Right lobe of liver (tissue), 6 donors: ENCODE results near the gene SRXN1. TPM values are rescaled to one million over a fixed set of nuclear protein-coding genes. Genes with fewer than 3 reads are reported as not detected.

Source experiments
- ATAC-seq, 4 donors: fragments of 200-7000 bp; cut with Tn5 transposase; one replicate each; pipeline ENCODE4 v1.9.1; 2020; ENCODE audit warnings: mild to moderate bottlenecking in 4 of 4, moderate library complexity in 4 of 4
- DNase-seq, 3 donors: peaks; one replicate each; pipeline ENCODE4 v3.0.0-alpha.2; 2020
- H3K27ac ChIP-seq, 3 donors: fragments of 200-600 bp; one replicate each; pipeline ENCODE4 v1.8.0; 2022
- H3K27me3 ChIP-seq, 2 donors: fragments of 200-600 bp; one replicate each; pipeline ENCODE4 v1.8.0; 2022
- H3K36me3 ChIP-seq, 4 donors: fragments of 200-600 bp; sonication (generic) in 1 of 4; one replicate each; pipeline versions ENCODE4 v1.5.1 to v1.8.0; 2017 to 2022; ENCODE audit warnings: control low read depth in 1 of 4
- H3K4me1 ChIP-seq, 4 donors: fragments of 200-600 bp; sonication (generic) in 1 of 4; one replicate each; pipeline versions ENCODE4 v1.5.1 to v1.8.0; 2017 to 2022; ENCODE audit warnings: control low read depth in 1 of 4
- H3K4me3 ChIP-seq, 3 donors: fragments of 200-600 bp; one replicate each; pipeline ENCODE4 v1.8.0; 2022
- H3K9me3 ChIP-seq, 4 donors: fragments of 200-600 bp; sonication (generic) in 1 of 4; one replicate each; pipeline versions ENCODE4 v1.5.1 to v1.8.0; 2017 to 2022; ENCODE audit warnings: control low read depth in 1 of 4
- POLR2A ChIP-seq: fragments of 450-650 bp; IDR thresholded peaks from one replicate; pipeline ENCODE4 v1.6.1; 2017; ENCODE audit warnings: antibody characterized with exemption, mild to moderate bottlenecking
- WGBS: methylation state at CpG from one replicate; pipeline ENCODE4 v1.1.6; 2018; ENCODE audit warnings: low coverage, low lambda C conversion rate; ENCODE audit not compliant: insufficient coverage; ENCODE audit errors: missing lambda C conversion rate; 5-methylcytosine and 5-hydroxymethylcytosine counted together
- intact Hi-C, 2 donors: fragments of 100-400 bp; cut with DNase I; formaldehyde crosslinking; loops; one replicate each; pipeline versions ENCODE4 v1.11.2 to v1.14.1; 2022
- total RNA-seq, 6 experiments: library from RNA; depleted of rRNA in 2 of 6; stranded (reverse); fragments of >200 nt in 2 of 6; fragmentation: NEBNext Ultra II Directional in 3 of 6; extraction: Animal tissue kit (Norgen Biotek cat#: 25700) in 3 of 6; gene quantifications; one replicate each; pipeline versions ENCODE4 v1.1.0 to v1.2.4, GENCODE V29; 2016 to 2023
- TF ChIP-seq, protein P1 (sequence below), 4 donors: fragments of 200-600 bp in 3 of 4; fragments of 450-650 bp in 1 of 4; IDR thresholded peaks; one replicate each; pipeline versions ENCODE4 v1.5.1 to v1.8.0; 2016 to 2022; ENCODE audit warnings: antibody characterized with exemption in 4 of 4, mild to moderate bottlenecking in 2 of 4
- donor health status: DM: no; HTN: yes; CAD: no.
- donor health status: DM: no; HTN: no; CAD: no.
- donor health status: DM: no; HTN: no; CAD: no.
- donor health status: DM: no; HTN: yes; CAD: no.
- donor health status: DM: no; HTN: yes; CAD: no.

The SRXN1 gene
- total RNA-seq, 6 experiments from 2014 or later = 14.4 to 166 (median 46.0) TPM

DNA sequence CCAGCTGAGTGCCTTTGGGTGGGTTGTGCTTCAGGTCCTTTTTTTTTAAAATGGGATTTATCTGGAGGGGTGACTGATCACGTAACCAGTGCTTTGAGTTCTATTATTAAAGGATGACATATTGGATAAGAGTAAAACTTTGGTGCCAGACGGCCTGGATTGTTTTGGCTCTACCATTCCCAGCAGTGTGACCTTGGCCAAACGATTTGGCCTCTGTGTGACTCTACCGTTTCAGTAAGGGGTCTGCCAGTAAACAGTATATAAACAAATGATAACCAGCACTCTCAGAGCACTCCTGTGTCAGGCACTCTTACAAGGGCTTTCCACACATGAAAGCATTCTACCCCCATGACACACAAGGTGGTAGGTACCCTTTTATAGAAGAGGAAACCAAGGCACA lies 13.9 kb upstream of the SRXN1 start:
- Histone ChIP-seq H3K27me3 (peaks cover 0 to 17% of the 10 kb centered on the region in 2 donors), H3K9me3 (no peaks in the 10 kb centered on the region), H3K27ac (no peak overlapping the region), H3K4me1 (no peaks in the 10 kb centered on the region), H3K36me3 (no peaks in the 10 kb centered on the region), H3K4me3 (no peak overlapping the region)
- 30% methylated on average over 4 of the region's 4 CpGs for WGBS
- TF ChIP-seq, protein P1, sequence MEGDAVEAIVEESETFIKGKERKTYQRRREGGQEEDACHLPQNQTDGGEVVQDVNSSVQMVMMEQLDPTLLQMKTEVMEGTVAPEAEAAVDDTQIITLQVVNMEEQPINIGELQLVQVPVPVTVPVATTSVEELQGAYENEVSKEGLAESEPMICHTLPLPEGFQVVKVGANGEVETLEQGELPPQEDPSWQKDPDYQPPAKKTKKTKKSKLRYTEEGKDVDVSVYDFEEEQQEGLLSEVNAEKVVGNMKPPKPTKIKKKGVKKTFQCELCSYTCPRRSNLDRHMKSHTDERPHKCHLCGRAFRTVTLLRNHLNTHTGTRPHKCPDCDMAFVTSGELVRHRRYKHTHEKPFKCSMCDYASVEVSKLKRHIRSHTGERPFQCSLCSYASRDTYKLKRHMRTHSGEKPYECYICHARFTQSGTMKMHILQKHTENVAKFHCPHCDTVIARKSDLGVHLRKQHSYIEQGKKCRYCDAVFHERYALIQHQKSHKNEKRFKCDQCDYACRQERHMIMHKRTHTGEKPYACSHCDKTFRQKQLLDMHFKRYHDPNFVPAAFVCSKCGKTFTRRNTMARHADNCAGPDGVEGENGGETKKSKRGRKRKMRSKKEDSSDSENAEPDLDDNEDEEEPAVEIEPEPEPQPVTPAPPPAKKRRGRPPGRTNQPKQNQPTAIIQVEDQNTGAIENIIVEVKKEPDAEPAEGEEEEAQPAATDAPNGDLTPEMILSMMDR (IDR thresholded peaks at IDR 0.05) = no peak
- no peak for TF ChIP-seq POLR2A
- ATAC-seq (no peak), DNase-seq (no peak)
- intact Hi-C loops = loop anchor here (10.0 kb wide), 1 partner anchor 102 kb away; no protein-coding TSS in a partner anchor

GRCh38 chr20:665276-665675 lies 12.3 kb upstream of the SRXN1 start:
- WGBS = 13% methylated on average over 4 of the region's 6 CpGs
- intact Hi-C loops = loop anchor here (10.0 kb wide), 1 partner anchor 100 kb away; no protein-coding TSS in a partner anchor
- no peaks in the 10 kb centered on the region for H3K36me3 ChIP-seq
- no peaks in the 10 kb centered on the region for H3K9me3 ChIP-seq
- H3K27me3 ChIP-seq = peaks cover 0 to 19% of the 10 kb centered on the region in 2 donors
- H3K4me3 ChIP-seq = no peak overlapping the region
- TF ChIP-seq POLR2A = no peak
- TF ChIP-seq, protein P1 (IDR thresholded peaks at IDR 0.05) = no peak
- no peak overlapping the region for H3K27ac ChIP-seq
- DNase-seq (peak in 1 of 3 donors; percentile 30), ATAC-seq (no peak)
- no peaks in the 10 kb centered on the region for H3K4me1 ChIP-seq

DNA sequence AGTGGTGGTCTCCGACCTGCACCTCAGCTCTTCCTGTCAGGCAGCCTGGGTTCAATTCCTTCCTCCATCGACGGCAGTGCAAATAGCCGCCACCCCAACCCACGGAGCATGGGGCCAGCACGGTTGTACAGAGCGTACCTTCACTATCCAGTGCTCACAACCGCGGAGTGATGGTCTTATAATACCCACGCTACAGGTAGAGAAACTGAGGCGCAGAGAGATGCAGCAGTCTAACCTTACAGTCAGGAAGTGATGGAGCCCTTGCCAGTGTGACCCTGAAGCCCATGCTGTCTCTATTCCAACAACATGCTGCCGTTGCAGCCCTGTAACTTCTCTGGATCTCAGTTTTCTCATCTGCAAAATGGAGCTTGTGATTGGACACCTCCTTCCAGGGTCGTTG lies 11.6 kb upstream of the SRXN1 start:
- DNase-seq (no peak), ATAC-seq (no peak)
- peaks cover 0 to 19% of the 10 kb centered on the region in 2 donors for H3K27me3 ChIP-seq
- no peaks in the 10 kb centered on the region for H3K9me3 ChIP-seq
- TF ChIP-seq POLR2A = no peak
- TF ChIP-seq, protein P1 (IDR thresholded peaks at IDR 0.05) = no peak
- intact Hi-C loops = loop anchor here (10.0 kb wide), 1 partner anchor 100 kb away; no protein-coding TSS in a partner anchor
- H3K4me3 ChIP-seq = no peak overlapping the region
- 7% methylated on average over 1 of the region's 13 CpGs for WGBS
- H3K4me1 ChIP-seq = no peaks in the 10 kb centered on the region
- H3K36me3 ChIP-seq = no peaks in the 10 kb centered on the region
- H3K27ac ChIP-seq = no peak overlapping the region

DNA sequence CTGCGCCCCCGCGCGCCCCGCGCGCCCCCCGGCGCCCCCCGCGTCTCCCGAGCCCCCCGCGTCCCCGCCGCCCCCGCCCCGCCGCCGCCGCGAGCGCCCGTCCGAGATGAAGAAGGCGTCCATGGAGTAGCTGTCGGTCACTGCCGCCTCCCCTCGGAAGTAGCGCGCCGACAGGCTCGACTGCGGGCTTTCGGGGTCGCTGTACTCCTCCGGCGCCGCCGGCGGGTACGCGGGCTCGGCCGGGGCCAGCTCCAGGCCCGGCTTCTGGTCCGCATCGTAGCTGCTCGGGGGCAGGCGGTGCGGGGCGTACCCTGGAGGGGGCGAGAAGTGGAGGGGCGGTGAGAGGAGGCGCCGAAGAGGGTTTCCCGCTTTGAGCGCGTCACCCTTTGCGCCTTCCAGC lies 11.2 kb upstream of the SRXN1 start:
- H3K9me3 ChIP-seq = no peaks in the 10 kb centered on the region
- ATAC-seq (no peak), DNase-seq (peak in 1 of 3 donors; percentile 29)
- no peaks in the 10 kb centered on the region for H3K4me1 ChIP-seq
- WGBS = 0% methylated on average over 6 of the region's 60 CpGs
- H3K4me3 ChIP-seq = no peak overlapping the region
- H3K27ac ChIP-seq = no peak overlapping the region
- TF ChIP-seq, protein P1 (IDR thresholded peaks at IDR 0.05) = no peak
- no peak for TF ChIP-seq POLR2A
- intact Hi-C loops = loop anchor here (10.0 kb wide), 1 partner anchor 99 kb away; no protein-coding TSS in a partner anchor
- H3K36me3 ChIP-seq = no peaks in the 10 kb centered on the region
- H3K27me3 ChIP-seq = peaks cover 0 to 19% of the 10 kb centered on the region in 2 donors
